Neural cell (in vitro differentiated cells): ENCODE results near the gene RPS6KA2. TPM values are rescaled to one million over a fixed set of nuclear protein-coding genes. Genes with fewer than 3 reads are reported as not detected.

Source experiments
- H2AFZ ChIP-seq: fragments of 200-600, 300-800 bp; sonication (generic), shearing (Covaris generic); 2 replicates; pipeline ENCODE4 v1.6.0; 2014; ENCODE audit warnings: low read depth, mild to moderate bottlenecking, antibody characterized with exemption, low read length, moderate library complexity
- H3F3A ChIP-seq: fragments of 200-600 bp; shearing (Covaris generic); 2 replicates; pipeline ENCODE4 v1.6.1; 2016; ENCODE audit warnings: mild to moderate bottlenecking, moderate library complexity, mixed read lengths, antibody characterized with exemption, low read length; ENCODE audit not compliant: insufficient read depth, poor library complexity, severe bottlenecking
- H3K27ac ChIP-seq: fragments of 200-600, 300-800 bp; sonication (generic), shearing (Covaris generic); 2 replicates; pipeline ENCODE4 v1.5.1; 2014; ENCODE audit warnings: mild to moderate bottlenecking, low read length, moderate library complexity
- H3K27me3 ChIP-seq: fragments of 300-800, 200-600 bp; sonication (generic), shearing (Covaris generic); 2 replicates; pipeline ENCODE4 v1.6.0; 2014; ENCODE audit warnings: mild to moderate bottlenecking, low read depth, low read length, moderate library complexity; ENCODE audit not compliant: insufficient read depth
- H3K36me3 ChIP-seq: fragments of 300-800, 200-600 bp; sonication (generic), shearing (Covaris generic); 2 replicates; pipeline ENCODE4 v1.5.1; 2014; ENCODE audit warnings: mild to moderate bottlenecking, antibody characterized with exemption, low read length, moderate library complexity; ENCODE audit not compliant: insufficient read depth
- H3K4me2 ChIP-seq: fragments of 300-800, 200-600 bp; sonication (generic), shearing (Covaris generic); 2 replicates; pipeline ENCODE4 v1.6.0; 2014; ENCODE audit warnings: mild to moderate bottlenecking, low read length
- H3K4me3 ChIP-seq: fragments of 300-800, 200-600 bp; sonication (generic), shearing (Covaris generic); 2 replicates; pipeline ENCODE4 v1.5.1; 2014; ENCODE audit warnings: mild to moderate bottlenecking, low read length, moderate library complexity
- H3K79me2 ChIP-seq: fragments of 200-600 bp; shearing (Covaris generic); replicated peaks from 2 replicates; pipeline ENCODE4 v1.6.0; 2014; ENCODE audit warnings: mild to moderate bottlenecking, low read length, moderate library complexity; ENCODE audit not compliant: insufficient read depth
- H3K9ac ChIP-seq: fragments of 300-800, 200-600 bp; sonication (generic), shearing (Covaris generic); 2 replicates; pipeline ENCODE4 v1.6.1; 2016; ENCODE audit warnings: mild to moderate bottlenecking, low read length, mixed read lengths
- H3K9me2 ChIP-seq: fragments of 200-600 bp; shearing (Covaris generic); 2 replicates; pipeline ENCODE4 v1.6.1; 2016; ENCODE audit warnings: mild to moderate bottlenecking, low read length, mixed read lengths; ENCODE audit not compliant: insufficient read depth
- H3K9me3 ChIP-seq: fragments of 200-600, 300-800 bp; sonication (generic), shearing (Covaris generic); 2 replicates; pipeline ENCODE4 v1.6.1; 2016; ENCODE audit warnings: mild to moderate bottlenecking, mixed run types, low read length, moderate library complexity, mixed read lengths
- H4K20me1 ChIP-seq: fragments of 200-600 bp; shearing (Covaris generic); 2 replicates; pipeline ENCODE4 v1.6.1; 2016; ENCODE audit warnings: mild to moderate bottlenecking, mixed run types; ENCODE audit not compliant: insufficient read depth
- CTCF ChIP-seq: fragments of 450-650 bp; IDR thresholded peaks from 2 replicates; pipeline ENCODE4 v1.5.1; 2014; ENCODE audit warnings: antibody characterized with exemption, mild to moderate bottlenecking, moderate library complexity; ENCODE audit not compliant: poor library complexity, severe bottlenecking
- EP300 ChIP-seq: fragments of 450-650 bp; conservative IDR thresholded peaks from 2 replicates; pipeline ENCODE4 v1.6.1; 2014; ENCODE audit warnings: antibody characterized with exemption, mild to moderate bottlenecking, moderate library complexity; ENCODE audit not compliant: poor library complexity, severe bottlenecking
- EZH2 ChIP-seq: fragments of 200-600, 300-800 bp; shearing (Covaris generic), sonication (generic); IDR thresholded peaks from 2 replicates; pipeline ENCODE4 v1.6.1; 2014; ENCODE audit warnings: antibody characterized with exemption, low read length, borderline replicate concordance, mild to moderate bottlenecking; ENCODE audit not compliant: insufficient read depth, poor library complexity, severe bottlenecking
- MXI1 ChIP-seq: fragments of 450-650 bp; conservative IDR thresholded peaks from 2 replicates; pipeline ENCODE4 v1.6.1; 2014; ENCODE audit warnings: antibody characterized with exemption, mild to moderate bottlenecking; ENCODE audit not compliant: poor library complexity, severe bottlenecking
- POLR2AphosphoS5 ChIP-seq: IDR thresholded peaks from 2 replicates; pipeline ENCODE4 v1.6.1; 2012
- RAD21 ChIP-seq: fragments of 450-650 bp; conservative IDR thresholded peaks from 2 replicates; pipeline ENCODE4 v1.6.1; 2014; ENCODE audit warnings: antibody characterized with exemption, mild to moderate bottlenecking, moderate library complexity
- SMC3 ChIP-seq: fragments of 450-650 bp; conservative IDR thresholded peaks from 2 replicates; pipeline ENCODE4 v1.6.1; 2014; ENCODE audit warnings: antibody characterized with exemption, mild to moderate bottlenecking, moderate library complexity; ENCODE audit not compliant: poor library complexity
- TAF1 ChIP-seq: IDR thresholded peaks from 2 replicates; pipeline ENCODE4 v1.6.1; 2012; ENCODE audit warnings: low read depth
- polyA plus RNA-seq: library from polyadenylated mRNA; depleted of rRNA; stranded (reverse); fragments of >200 nt; gene quantifications from 2 replicates; pipeline ENCODE4 v1.2.3, GENCODE V29; 2014
- TF ChIP-seq, protein P1 (sequence below): IDR thresholded peaks from 2 replicates; pipeline ENCODE4 v1.6.1; 2012; ENCODE audit warnings: borderline replicate concordance

The RPS6KA2 gene
- polyA plus RNA-seq, 1 donor from 2014 or later = 34.3 TPM

DNA sequence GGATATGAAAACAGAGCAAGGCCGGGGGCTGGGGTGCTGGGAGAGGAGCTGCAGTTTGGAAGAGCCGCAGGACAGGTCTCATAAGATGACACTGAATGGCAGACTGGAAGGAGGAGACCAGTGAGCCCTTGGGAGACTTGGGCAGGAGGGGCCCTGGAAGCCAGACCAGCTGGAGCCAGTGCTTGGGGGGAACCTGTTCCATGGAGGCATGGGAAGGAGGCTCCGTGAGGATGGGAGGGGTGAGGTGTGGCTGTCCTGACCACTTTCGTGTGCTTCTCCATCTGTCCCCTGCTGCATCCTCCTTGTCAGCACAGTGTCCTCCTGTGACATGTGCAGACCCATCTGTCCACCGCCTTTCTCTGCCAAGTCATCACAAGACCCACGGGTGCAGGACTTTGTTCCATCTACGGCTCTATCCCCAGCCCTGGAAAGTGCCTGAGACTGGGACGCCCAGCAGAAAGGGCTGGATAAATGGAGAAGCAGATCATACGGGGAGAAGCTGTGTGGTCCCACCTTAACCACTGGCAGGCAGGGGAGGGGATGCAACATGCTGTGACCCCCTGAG lies 159.5 kb downstream of the RPS6KA2 start:
- Histone ChIP-seq H3K4me3 (no peak overlapping the region), H3K27ac (no peak overlapping the region), H3K9ac (no peak overlapping the region), H3K9me2 (no peaks in the 10 kb centered on the region), H3K4me2 (no peak overlapping the region), H4K20me1 (no peaks in the 10 kb centered on the region), H3K9me3 (no peaks in the 10 kb centered on the region), H3K79me2 (no peaks in the 10 kb centered on the region), H3K36me3 (no peaks in the 10 kb centered on the region), H3F3A (no peaks in the 10 kb centered on the region), H2AFZ (no peak overlapping the region), H3K27me3 (no peaks in the 10 kb centered on the region)
- TF ChIP-seq SMC3 (no peak), EP300 (no peak), POLR2AphosphoS5 (no peak), EZH2 (no peak), TAF1 (no peak), MXI1 (no peak), CTCF (no peak)
- TF ChIP-seq, protein P1, sequence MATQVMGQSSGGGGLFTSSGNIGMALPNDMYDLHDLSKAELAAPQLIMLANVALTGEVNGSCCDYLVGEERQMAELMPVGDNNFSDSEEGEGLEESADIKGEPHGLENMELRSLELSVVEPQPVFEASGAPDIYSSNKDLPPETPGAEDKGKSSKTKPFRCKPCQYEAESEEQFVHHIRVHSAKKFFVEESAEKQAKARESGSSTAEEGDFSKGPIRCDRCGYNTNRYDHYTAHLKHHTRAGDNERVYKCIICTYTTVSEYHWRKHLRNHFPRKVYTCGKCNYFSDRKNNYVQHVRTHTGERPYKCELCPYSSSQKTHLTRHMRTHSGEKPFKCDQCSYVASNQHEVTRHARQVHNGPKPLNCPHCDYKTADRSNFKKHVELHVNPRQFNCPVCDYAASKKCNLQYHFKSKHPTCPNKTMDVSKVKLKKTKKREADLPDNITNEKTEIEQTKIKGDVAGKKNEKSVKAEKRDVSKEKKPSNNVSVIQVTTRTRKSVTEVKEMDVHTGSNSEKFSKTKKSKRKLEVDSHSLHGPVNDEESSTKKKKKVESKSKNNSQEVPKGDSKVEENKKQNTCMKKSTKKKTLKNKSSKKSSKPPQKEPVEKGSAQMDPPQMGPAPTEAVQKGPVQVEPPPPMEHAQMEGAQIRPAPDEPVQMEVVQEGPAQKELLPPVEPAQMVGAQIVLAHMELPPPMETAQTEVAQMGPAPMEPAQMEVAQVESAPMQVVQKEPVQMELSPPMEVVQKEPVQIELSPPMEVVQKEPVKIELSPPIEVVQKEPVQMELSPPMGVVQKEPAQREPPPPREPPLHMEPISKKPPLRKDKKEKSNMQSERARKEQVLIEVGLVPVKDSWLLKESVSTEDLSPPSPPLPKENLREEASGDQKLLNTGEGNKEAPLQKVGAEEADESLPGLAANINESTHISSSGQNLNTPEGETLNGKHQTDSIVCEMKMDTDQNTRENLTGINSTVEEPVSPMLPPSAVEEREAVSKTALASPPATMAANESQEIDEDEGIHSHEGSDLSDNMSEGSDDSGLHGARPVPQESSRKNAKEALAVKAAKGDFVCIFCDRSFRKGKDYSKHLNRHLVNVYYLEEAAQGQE = no peak

GRCh38 chr6:166466178-166467122 lies 160.6 kb downstream of the RPS6KA2 start:
- H3K4me3 ChIP-seq = no peak overlapping the region
- H2AFZ ChIP-seq = no peak overlapping the region
- no peaks in the 10 kb centered on the region for H3K9me3 ChIP-seq
- no peaks in the 10 kb centered on the region for H3K9me2 ChIP-seq
- no peaks in the 10 kb centered on the region for H3K79me2 ChIP-seq
- TF ChIP-seq CTCF = no peak
- no peak for TF ChIP-seq EP300
- TF ChIP-seq, protein P1 = no peak
- TF ChIP-seq EZH2 = no peak
- no peak for TF ChIP-seq SMC3
- TF ChIP-seq MXI1 = no peak
- TF ChIP-seq POLR2AphosphoS5 = no peak
- no peak for TF ChIP-seq RAD21
- no peak for TF ChIP-seq TAF1
- H4K20me1 ChIP-seq = no peaks in the 10 kb centered on the region
- H3K27ac ChIP-seq = no peak overlapping the region
- no peak overlapping the region for H3K4me2 ChIP-seq
- H3K27me3 ChIP-seq = no peaks in the 10 kb centered on the region
- H3F3A ChIP-seq = no peaks in the 10 kb centered on the region
- H3K36me3 ChIP-seq = no peaks in the 10 kb centered on the region
- no peak overlapping the region for H3K9ac ChIP-seq
